SU-DHL-6 (cell line): Measurements from ENCODE around the gene ISX.

ENCODE experiments used
- CTCF ChIP-seq: fragments of 200-600 bp; sonication (generic); IDR thresholded peaks from one replicate; pipeline ENCODE4 v1.5.1; 2017; ENCODE audit warnings: antibody characterized with exemption, mild to moderate bottlenecking, low read length, moderate library complexity; ENCODE audit not compliant: insufficient read depth, poor library complexity, severe bottlenecking
- EZH2phosphoT487 ChIP-seq: fragments of 200-600 bp; sonication (generic), shearing (Covaris generic); conservative IDR thresholded peaks from 2 replicates; pipeline ENCODE4 v1.6.1; 2018; ENCODE audit warnings: mild to moderate bottlenecking, antibody characterized with exemption, low read length, moderate library complexity, mixed read lengths

- TF ChIP-seq CTCF = no peak
- no peak for TF ChIP-seq EZH2phosphoT487
These were observed 4.6 kb downstream of the ISX start for GRCh38 chr22:35070451-35071093.
